Endothelial cell of umbilical vein (primary cell): ENCODE measurements around the gene TMEFF2. TPM values are rescaled to one million over a fixed set of nuclear protein-coding genes. Genes with fewer than 3 reads are reported as not detected.

Source experiments
- BruUV-seq: library from RNA; stranded (reverse); fragments of 400-500 nt; replicated peaks from 2 replicates; lab custom pipeline; 2021; lab: Mats Ljungman, UMichigan
- CTCF ChIA-PET: fragments of 300-600, 350-600 bp; sonication (Branson Sonifier 250); formaldehyde crosslinking; loops from one replicate; lab custom pipeline; 2021; ENCODE audit warnings: antibody characterized with exemption, inconsistent platforms; lab: Charles Lee
- POLR2A ChIA-PET: fragments of 300-600, 350-600 bp; sonication (Branson Sonifier 250); formaldehyde crosslinking; loops from one replicate; lab custom pipeline; 2021; ENCODE audit warnings: antibody characterized with exemption, inconsistent platforms; lab: Charles Lee
- DNase-seq: peaks from one replicate; pipeline ENCODE4 v3.0.0-alpha.2; 2011; ENCODE audit warnings: low read depth, low spot score
- FAIRE-seq: peaks from 2 replicates; lab custom pipeline; 2011; peaks lifted over from hg19 to GRCh38; lab: Jason Lieb, UNC
- H2AFZ ChIP-seq: 2 replicates; pipeline ENCODE4 v1.6.0; 2012; ENCODE audit warnings: low read depth, low read length, control low read depth, inconsistent platforms
- H3K27ac ChIP-seq: 2 replicates; pipeline ENCODE4 v1.5.1; 2011; ENCODE audit warnings: low read depth, mild to moderate bottlenecking, control low read depth, low read length, moderate library complexity; ENCODE audit not compliant: insufficient read depth
- H3K27me3 ChIP-seq, 2 experiments: 2 replicates each; pipeline versions ENCODE4 v1.6.0 to v1.6.1; 2011; ENCODE audit warnings: low read length in 2 of 2, mixed read lengths in 1 of 2; ENCODE audit not compliant: control insufficient read depth in 2 of 2, insufficient read depth in 2 of 2
- H3K36me3 ChIP-seq, 2 experiments: 2 replicates in 1 of 2; 3 replicates in 1 of 2; pipeline ENCODE4 v1.5.1; 2011; ENCODE audit warnings: low read length in 2 of 2, mild to moderate bottlenecking in 1 of 2, moderate library complexity in 1 of 2; ENCODE audit not compliant: control insufficient read depth in 2 of 2, insufficient read depth in 2 of 2; ENCODE audit errors: extremely low read depth in 1 of 2
- H3K4me1 ChIP-seq: 3 replicates; pipeline ENCODE4 v1.5.1; 2011; ENCODE audit warnings: mild to moderate bottlenecking, low read length; ENCODE audit not compliant: control insufficient read depth, insufficient read depth; ENCODE audit errors: extremely low read depth
- H3K4me2 ChIP-seq: 2 replicates; pipeline ENCODE4 v1.6.1; 2011; ENCODE audit warnings: low read length, control low read depth, mixed read lengths; ENCODE audit not compliant: insufficient read depth
- H3K4me3 ChIP-seq, 3 experiments: fragments of 200-600 bp in 1 of 3; sonication (generic), shearing (Covaris generic) in 1 of 3; replicated peaks in 1 of 3; 2 replicates each; pipeline ENCODE4 v1.5.1; 2011 to 2016; ENCODE audit warnings: control low read depth in 3 of 3, low read length in 3 of 3, mild to moderate bottlenecking in 2 of 3, inconsistent platforms in 1 of 3, low read depth in 1 of 3, moderate library complexity in 1 of 3; ENCODE audit not compliant: insufficient read depth in 1 of 3
- H3K79me2 ChIP-seq: 2 replicates; pipeline ENCODE4 v1.6.0; 2012; ENCODE audit warnings: low read length, inconsistent platforms; ENCODE audit not compliant: control insufficient read depth, insufficient read depth
- H3K9ac ChIP-seq: replicated peaks from 2 replicates; pipeline ENCODE3; 2011; ENCODE audit warnings: low read length, control low read depth; ENCODE audit not compliant: insufficient read depth; ENCODE audit errors: extremely low read depth
- H3K9me1 ChIP-seq: replicated peaks from 3 replicates; pipeline ENCODE4 v1.6.0; 2011; ENCODE audit warnings: mild to moderate bottlenecking, low read length; ENCODE audit not compliant: control insufficient read depth, insufficient read depth; ENCODE audit errors: extremely low read depth
- H3K9me3 ChIP-seq: replicated peaks from 2 replicates; pipeline ENCODE4 v1.5.1; 2012; ENCODE audit warnings: low read length, inconsistent platforms; ENCODE audit not compliant: control insufficient read depth, insufficient read depth
- H4K20me1 ChIP-seq: replicated peaks from 2 replicates; pipeline ENCODE3; 2011; ENCODE audit warnings: mild to moderate bottlenecking, low read length; ENCODE audit not compliant: control insufficient read depth, insufficient read depth; ENCODE audit errors: extremely low read depth
- CTCF ChIP-seq, 2 donors: IDR thresholded peaks; 1 replicate in 1 of 2; 2 replicates in 1 of 2; pipeline ENCODE4 v1.5.1; 2011; ENCODE audit warnings: low read length in 2 of 2, mild to moderate bottlenecking in 2 of 2, moderate library complexity in 2 of 2, control low read depth in 1 of 2, inconsistent platforms in 1 of 2, low read depth in 1 of 2; ENCODE audit not compliant: insufficient read depth in 1 of 2; ENCODE audit errors: extremely low read depth in 1 of 2
- EZH2 ChIP-seq: IDR thresholded peaks from 2 replicates; pipeline ENCODE4 v1.6.1; 2012; ENCODE audit warnings: borderline replicate concordance, low read depth, mild to moderate bottlenecking, moderate library complexity, low read length, inconsistent platforms; ENCODE audit not compliant: severe bottlenecking
- JUN ChIP-seq: IDR thresholded peaks from 2 replicates; pipeline ENCODE4 v1.6.1; 2011; ENCODE audit warnings: borderline replicate concordance, low read depth; ENCODE audit not compliant: insufficient read length, insufficient read depth
- POLR2A ChIP-seq: IDR thresholded peaks from 2 replicates; pipeline ENCODE4 v1.6.1; 2012; ENCODE audit warnings: low read depth, mild to moderate bottlenecking, control low read depth, low read length
- dilution Hi-C: fragments of 300-500 bp; cut with MboI; formaldehyde crosslinking; loops from one replicate; pipeline ENCODE4 v1.15.0; 2019; ENCODE audit warnings: low sequenced_read_pairs; ENCODE audit not compliant: extremely low pct_ligation_motif_present
- intact Hi-C: fragments of 100-400 bp; cut with micrococcal nuclease; formaldehyde crosslinking; loops from one replicate; pipeline ENCODE4 v1.10.0; 2022
- polyA plus RNA-seq, 4 experiments: library from polyadenylated mRNA; depleted of rRNA in 3 of 4; stranded (reverse) in 3 of 4; unstranded in 1 of 4; fragments of >200 nt; gene quantifications; 2 replicates each; pipeline versions ENCODE4 v1.2.1 to v1.2.3, GENCODE V29; 2011 to 2012; ENCODE audit warnings: missing spikeins in 1 of 4
- total RNA-seq: library from RNA; stranded (reverse); gene quantifications from 2 replicates; pipeline ENCODE4 v1.2.3, GENCODE V29; 2021

Gene TMEFF2
- total and polyA plus RNA-seq, 2 donors (not counting 3 experiments of a cell fraction or from before 2014, with no cell fraction given): 0.18 to 0.20 TPM

- intact Hi-C loops: no loop called here
Measured at GRCh38 chr2:192140236-192140839, 54.4 kb downstream of the TMEFF2 start.

More at GRCh38 chr2:192140236-192140839, 54.4 kb downstream of the TMEFF2 start:
- no peak for DNase-seq
- Histone ChIP-seq H3K36me3 (no peaks in the 10 kb centered on the region), H3K27ac (no peak overlapping the region), H3K79me2 (no peaks in the 10 kb centered on the region), H3K9me3 (no peaks in the 10 kb centered on the region), H4K20me1 (no peaks in the 10 kb centered on the region), H3K9me1 (no peaks in the 10 kb centered on the region), H3K9ac (no peak overlapping the region), H3K27me3 (no peaks in the 10 kb centered on the region), H3K4me2 (no peak overlapping the region), H3K4me1 (no peaks in the 10 kb centered on the region), H3K4me3 (no peak overlapping the region), H2AFZ (no peak overlapping the region)
- ChIA-PET POLR2A (no interaction called here), CTCF (interaction anchor here (0.8 to 1.2 kb wide), 4 partner anchors 9 to 328 kb away, joined by 3 to 5 read pairs (median 3); no protein-coding TSS in a partner anchor)
- dilution Hi-C loops: no loop called here
- TF ChIP-seq JUN (no peak), CTCF (IDR thresholded peaks at IDR 0.05; ENCODE audit: extremely low read depth in 1 of 2, insufficient read depth in 1 of 2, low read depth in 1 of 2, low read length in 2 of 2) (no peak), POLR2A (no peak), EZH2 (no peak)
- no TSS peak for BruUV-seq
- no peak for FAIRE-seq
